NCI-H1417 (cell line): ENCODE results near the gene ZNF775.

ENCODE experiments used
- DNase-seq, 3 experiments: peaks; one replicate each; lab custom pipeline; 2025; lab: John Stamatoyannopoulos, UW

Gene ZNF775

DNA sequence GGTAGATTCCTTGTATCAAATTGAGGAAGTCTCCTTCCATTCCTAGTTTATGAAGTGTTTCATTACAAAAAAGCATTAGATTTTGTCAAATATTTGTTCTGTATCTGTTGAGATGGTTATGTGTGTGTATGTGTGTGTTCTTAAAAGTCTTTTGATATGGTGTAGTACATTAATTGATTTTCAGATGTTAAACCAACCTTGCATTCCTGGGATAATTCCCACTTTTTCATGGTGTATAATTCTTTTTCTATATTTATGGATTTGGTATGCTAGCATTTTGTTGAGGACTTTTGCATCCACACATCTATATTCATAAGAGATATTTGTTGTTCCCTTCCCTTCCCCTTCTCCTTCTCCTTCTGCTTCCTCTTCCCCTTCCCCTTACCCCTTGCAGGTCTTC is 62.4 kb downstream of the ZNF775 start:
- no peak for DNase-seq

DNA sequence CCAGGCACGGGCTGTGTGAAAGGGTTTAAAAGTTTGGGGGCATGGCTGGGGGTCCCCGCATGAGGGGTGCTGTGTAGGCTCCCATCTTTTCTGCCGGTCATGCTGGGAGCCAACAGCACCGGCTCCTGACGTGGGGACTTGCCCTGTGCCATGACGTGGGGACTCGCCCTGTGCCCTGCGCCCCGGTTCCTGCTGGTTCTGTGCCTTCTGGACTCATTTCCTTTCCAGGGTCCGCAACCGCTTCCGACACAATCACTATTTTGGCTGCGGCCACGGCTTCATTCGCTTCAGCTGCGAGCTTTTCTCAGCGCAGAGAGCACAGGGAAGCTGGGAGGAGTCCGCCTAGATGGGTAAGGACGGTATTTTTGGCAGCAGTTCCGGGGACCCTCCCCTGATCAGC is 63.7 kb downstream of the ZNF775 start:
- DNase-seq: no peak

DNA sequence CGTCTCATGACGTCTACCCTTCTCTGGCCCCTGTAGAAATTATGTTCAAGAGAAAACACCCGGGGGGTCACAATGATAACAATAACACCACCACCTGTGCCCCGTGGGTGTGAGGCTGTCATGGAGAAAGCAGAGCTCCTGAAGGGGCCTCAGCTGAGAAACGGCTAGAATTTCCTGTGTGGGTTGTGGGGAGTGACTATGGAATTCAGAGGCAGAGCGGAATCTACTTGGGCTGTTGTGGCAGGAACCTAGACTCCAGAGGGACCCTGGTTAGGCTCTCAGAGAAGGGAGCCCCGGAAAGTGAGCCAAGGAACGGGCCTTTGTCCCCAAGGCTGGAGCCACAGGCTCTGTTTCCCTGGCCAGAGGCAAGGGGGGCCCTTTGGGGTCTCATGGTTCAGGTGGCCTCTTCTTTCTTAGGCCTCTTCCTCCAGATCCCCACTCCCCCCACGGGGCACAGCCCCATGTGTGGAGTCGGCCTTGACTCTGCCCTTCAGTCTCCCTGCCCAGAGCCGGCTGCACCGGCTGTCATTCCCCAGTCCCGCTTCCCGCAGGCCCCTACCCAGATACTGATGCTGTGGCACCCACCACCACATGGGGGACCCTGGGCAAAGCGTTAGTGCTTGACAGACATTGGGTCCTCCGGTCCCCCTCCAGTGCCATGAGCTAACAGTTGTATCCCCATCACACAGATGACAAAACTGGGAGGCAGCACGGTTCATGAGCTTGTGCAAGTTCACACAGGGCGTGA is 64.8 kb downstream of the ZNF775 start:
- DNase-seq: no peak

DNA sequence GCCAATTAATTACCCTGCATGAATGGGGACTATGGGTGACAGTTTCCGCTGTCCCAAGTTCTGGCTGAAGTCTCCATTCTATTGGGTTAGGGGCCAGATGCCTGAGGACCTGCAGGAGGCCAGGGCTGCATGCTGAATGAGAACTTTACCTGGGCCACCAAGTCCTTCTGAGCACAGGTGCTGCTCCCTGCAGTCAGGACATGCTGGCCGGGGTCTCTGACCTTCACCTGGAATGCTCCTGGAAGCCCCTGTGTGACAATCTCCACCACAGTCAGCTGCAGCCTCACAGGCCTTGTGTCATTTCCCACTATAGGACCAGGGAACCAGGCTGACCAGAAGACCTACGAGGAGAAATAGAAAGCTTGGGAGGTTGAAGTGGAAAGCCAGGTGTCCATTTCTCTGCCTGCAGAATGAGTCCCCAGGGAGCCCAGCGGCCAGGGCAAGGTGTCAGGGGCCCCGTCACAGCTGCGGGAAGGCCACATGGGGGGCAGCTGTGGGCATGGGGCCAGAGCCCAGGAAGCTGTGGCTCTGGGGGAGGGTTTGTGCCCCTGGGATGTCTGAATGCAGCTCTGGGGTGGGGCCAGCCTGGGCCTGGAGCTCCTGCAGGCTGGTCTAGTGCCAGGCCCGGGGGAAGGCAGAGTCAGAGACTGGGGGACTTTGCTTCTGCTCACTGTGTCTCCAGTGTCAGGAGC is 65.7 kb downstream of the ZNF775 start:
- DNase-seq: peak in 2 of 3 experiments; percentile 5 to 31

DNA sequence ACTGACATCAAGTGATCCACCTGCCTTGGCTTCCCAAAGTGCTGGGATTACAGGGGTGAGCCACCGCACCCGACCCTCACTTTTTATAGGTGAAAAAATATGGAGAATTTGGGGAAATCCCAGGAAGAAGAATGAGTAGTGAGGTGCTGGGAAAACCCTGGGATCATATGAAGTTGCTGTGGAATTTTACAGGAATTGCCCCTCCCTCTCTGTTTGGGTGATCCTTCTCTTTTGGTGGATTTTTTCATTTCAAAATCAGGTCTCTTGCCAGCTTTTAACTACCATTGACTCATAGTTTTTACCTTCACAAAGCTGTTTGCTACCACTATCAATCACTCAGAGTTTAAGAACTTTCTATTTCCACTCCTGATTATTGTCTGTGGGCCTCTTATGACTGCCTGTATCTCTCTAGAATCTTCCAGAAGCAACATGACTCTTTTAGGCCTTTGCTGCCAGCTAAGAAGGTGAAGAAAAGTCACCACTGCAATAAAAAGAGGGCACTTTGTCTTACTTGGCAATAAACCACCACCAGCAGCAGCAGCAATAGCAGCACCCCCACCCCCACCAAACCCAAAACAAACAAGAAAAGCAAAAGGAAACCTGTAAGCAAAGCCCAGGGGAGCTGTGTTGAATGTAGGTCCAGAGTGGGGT is 67.3 kb downstream of the ZNF775 start:
- DNase-seq: peak in 2 of 3 experiments; percentile 34 to 46
